Activated naive CD8-positive, alpha-beta T cell (primary cell): ENCODE data around the gene UPK1A.
A peak's percentile ranks its signal among the peaks of the same experiment; 100 is the strongest.
"Not testable (repeated sequence)": the region's sequence is repeated elsewhere in the genome, so short reads cannot be mapped to it uniquely, and the experiment has no call there.

Experiments used
- H3K27ac Mint-ChIP-seq: one replicate; pipeline ENCODE4 v1.8.0; 2021; ENCODE audit warnings: mixed read lengths
- H3K27me3 Mint-ChIP-seq: one replicate; pipeline ENCODE4 v1.8.0; 2021; ENCODE audit warnings: mixed read lengths
- H3K36me3 Mint-ChIP-seq: one replicate; pipeline ENCODE4 v1.8.0; 2021; ENCODE audit warnings: mixed read lengths
- H3K4me1 Mint-ChIP-seq: one replicate; pipeline ENCODE4 v1.8.0; 2021; ENCODE audit warnings: low read depth, mixed read lengths
- H3K4me3 Mint-ChIP-seq: one replicate; pipeline ENCODE4 v1.8.0; 2021; ENCODE audit warnings: mild to moderate bottlenecking, mixed read lengths
- H3K9me3 Mint-ChIP-seq: one replicate; pipeline ENCODE4 v1.8.0; 2021; ENCODE audit warnings: low read depth, mixed read lengths

Gene UPK1A

GRCh38 chr19:35715981-35716800 lies 49.9 kb downstream of the UPK1A start:
- H3K27ac Mint-ChIP-seq, result peak overlapping the region; percentile 96
- H3K4me3 Mint-ChIP-seq, result peak overlapping the region; percentile 93
- H3K9me3 Mint-ChIP-seq, result no peaks in the 10 kb centered on the region
- peaks cover 7% of the 10 kb centered on the region for H3K36me3 Mint-ChIP-seq
- H3K27me3 Mint-ChIP-seq, result no peaks in the 10 kb centered on the region
- H3K4me1 Mint-ChIP-seq, result peaks cover 51% of the 10 kb centered on the region

GRCh38 chr19:35716801-35717664 lies 50.7 kb downstream of the UPK1A start:
- H3K4me1 Mint-ChIP-seq, result peaks cover 51% of the 10 kb centered on the region

GRCh38 chr19:35717665-35718344 lies 51.5 kb downstream of the UPK1A start, which contains the start of gene KMT2B:
KMT2B (plus strand) TSS chr19:35718003; CDS start chr19:35718019, 16 bp downstream.
- Mint-ChIP-seq H3K27me3 (no peaks in the 10 kb centered on the region), H3K4me1 (peaks cover 45% of the 10 kb centered on the region), H3K27ac (peak within 1 kb of the TSS; percentile 96), H3K36me3 (peaks cover 7% of the 10 kb centered on the region), H3K4me3 (peak within 1 kb of the TSS; percentile 93), H3K9me3 (no peaks in the 10 kb centered on the region)

More at GRCh38 chr19:35716801-35717664, 50.7 kb downstream of the UPK1A start:
- Mint-ChIP-seq H3K9me3 (no peaks in the 10 kb centered on the region), H3K27ac (peak overlapping the region; percentile 96), H3K36me3 (peaks cover 7% of the 10 kb centered on the region), H3K4me3 (peak overlapping the region; percentile 93), H3K27me3 (no peaks in the 10 kb centered on the region)

GRCh38 chr19:35718345-35719041 lies 52.2 kb downstream of the UPK1A start:
- Mint-ChIP-seq H3K27ac (peak overlapping the region; percentile 85), H3K4me1 (peaks cover 41% of the 10 kb centered on the region), H3K4me3 (peak overlapping the region; percentile 93), H3K9me3 (no peaks in the 10 kb centered on the region), H3K36me3 (peaks cover 7% of the 10 kb centered on the region), H3K27me3 (no peaks in the 10 kb centered on the region)

GRCh38 chr19:35719402-35720162 lies 53.3 kb downstream of the UPK1A start:
- Mint-ChIP-seq H3K4me1 (peaks cover 30% of the 10 kb centered on the region), H3K9me3 (no peaks in the 10 kb centered on the region), H3K4me3 (peak overlapping the region; percentile 93), H3K36me3 (peaks cover 4% of the 10 kb centered on the region), H3K27ac (peak overlapping the region; percentile 64), H3K27me3 (no peaks in the 10 kb centered on the region)

- Mint-ChIP-seq H3K27ac (peak overlapping the region; percentile 64), H3K4me3 (peak overlapping the region; percentile 58), H3K36me3 (peaks cover 4% of the 10 kb centered on the region), H3K9me3 (no peaks in the 10 kb centered on the region), H3K4me1 (peaks cover 26% of the 10 kb centered on the region), H3K27me3 (no peaks in the 10 kb centered on the region)
These were observed 53.8 kb downstream of the UPK1A start for GRCh38 chr19:35720163-35720524.

GRCh38 chr19:35720648-35721047 lies 54.3 kb downstream of the UPK1A start:
- peaks cover 4% of the 10 kb centered on the region for H3K36me3 Mint-ChIP-seq
- H3K4me1 Mint-ChIP-seq, result peaks cover 25% of the 10 kb centered on the region
- no peak overlapping the region for H3K27ac Mint-ChIP-seq
- H3K9me3 Mint-ChIP-seq, result no peaks in the 10 kb centered on the region
- no peaks in the 10 kb centered on the region for H3K27me3 Mint-ChIP-seq
- no peak overlapping the region for H3K4me3 Mint-ChIP-seq

GRCh38 chr19:35721374-35721773 lies 55.1 kb downstream of the UPK1A start:
- Mint-ChIP-seq H3K27me3 (no peaks in the 10 kb centered on the region), H3K27ac (no peak overlapping the region), H3K4me3 (no peak overlapping the region), H3K9me3 (no peaks in the 10 kb centered on the region), H3K4me1 (peaks cover 20% of the 10 kb centered on the region), H3K36me3 (peaks cover 4% of the 10 kb centered on the region)

- Mint-ChIP-seq H3K36me3 (no peaks in the 10 kb centered on the region), H3K27ac (no peak overlapping the region), H3K27me3 (no peaks in the 10 kb centered on the region), H3K9me3 (no peaks in the 10 kb centered on the region), H3K4me1 (peaks cover 17% of the 10 kb centered on the region), H3K4me3 (no peak overlapping the region)
These were observed 56.1 kb downstream of the UPK1A start for GRCh38 chr19:35722461-35722860.

- Mint-ChIP-seq H3K27ac (no peak overlapping the region), H3K4me3 (no peak overlapping the region), H3K4me1 (peaks cover 17% of the 10 kb centered on the region), H3K36me3 (no peaks in the 10 kb centered on the region), H3K27me3 (no peaks in the 10 kb centered on the region), H3K9me3 (no peaks in the 10 kb centered on the region)
These were observed 56.6 kb downstream of the UPK1A start for GRCh38 chr19:35722897-35723296.

GRCh38 chr19:35723671-35724070 lies 57.4 kb downstream of the UPK1A start:
- Mint-ChIP-seq H3K27me3 (no peaks in the 10 kb centered on the region), H3K4me1 (peaks cover 17% of the 10 kb centered on the region), H3K9me3 (no peaks in the 10 kb centered on the region), H3K4me3 (no peak overlapping the region), H3K27ac (no peak overlapping the region), H3K36me3 (no peaks in the 10 kb centered on the region)

GRCh38 chr19:35724132-35724531 lies 57.8 kb downstream of the UPK1A start:
- H3K4me1 Mint-ChIP-seq, result peaks cover 16% of the 10 kb centered on the region
- not testable (repeated sequence) for H3K27me3 Mint-ChIP-seq, H3K9me3 Mint-ChIP-seq, H3K4me3 Mint-ChIP-seq, H3K27ac Mint-ChIP-seq, H3K36me3 Mint-ChIP-seq

- Mint-ChIP-seq H3K4me3 (no peak overlapping the region), H3K4me1 (peaks cover 12% of the 10 kb centered on the region), H3K27ac (no peak overlapping the region), H3K9me3 (no peaks in the 10 kb centered on the region), H3K36me3 (no peaks in the 10 kb centered on the region), H3K27me3 (no peaks in the 10 kb centered on the region)
These were observed 58.2 kb downstream of the UPK1A start for GRCh38 chr19:35724560-35724959.
